DMS53 (cell line): ENCODE data around the gene ZNF134.

Source experiments
- DNase-seq: peaks from one replicate; lab custom pipeline; 2025; lab: John Stamatoyannopoulos, UW

Gene ZNF134

DNA sequence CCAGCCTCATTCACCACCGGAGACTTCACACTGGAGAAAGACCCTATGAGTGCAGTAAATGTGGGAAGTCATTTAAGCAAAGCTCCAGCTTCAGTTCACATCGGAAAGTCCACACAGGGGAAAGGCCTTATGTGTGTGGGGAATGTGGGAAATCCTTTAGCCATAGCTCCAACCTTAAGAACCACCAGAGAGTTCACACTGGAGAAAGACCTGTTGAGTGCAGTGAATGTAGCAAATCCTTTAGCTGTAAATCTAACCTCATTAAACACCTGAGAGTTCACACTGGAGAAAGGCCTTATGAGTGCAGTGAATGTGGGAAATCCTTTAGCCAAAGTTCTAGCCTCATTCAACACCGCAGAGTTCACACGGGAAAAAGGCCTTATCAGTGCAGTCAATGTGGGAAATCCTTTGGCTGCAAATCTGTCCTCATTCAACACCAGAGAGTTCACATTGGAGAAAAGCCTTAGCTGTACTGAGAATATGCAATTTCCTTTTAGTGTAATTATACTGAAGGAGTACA is 27.7 kb downstream of the ZNF134 start:
- no peak for DNase-seq

DNA sequence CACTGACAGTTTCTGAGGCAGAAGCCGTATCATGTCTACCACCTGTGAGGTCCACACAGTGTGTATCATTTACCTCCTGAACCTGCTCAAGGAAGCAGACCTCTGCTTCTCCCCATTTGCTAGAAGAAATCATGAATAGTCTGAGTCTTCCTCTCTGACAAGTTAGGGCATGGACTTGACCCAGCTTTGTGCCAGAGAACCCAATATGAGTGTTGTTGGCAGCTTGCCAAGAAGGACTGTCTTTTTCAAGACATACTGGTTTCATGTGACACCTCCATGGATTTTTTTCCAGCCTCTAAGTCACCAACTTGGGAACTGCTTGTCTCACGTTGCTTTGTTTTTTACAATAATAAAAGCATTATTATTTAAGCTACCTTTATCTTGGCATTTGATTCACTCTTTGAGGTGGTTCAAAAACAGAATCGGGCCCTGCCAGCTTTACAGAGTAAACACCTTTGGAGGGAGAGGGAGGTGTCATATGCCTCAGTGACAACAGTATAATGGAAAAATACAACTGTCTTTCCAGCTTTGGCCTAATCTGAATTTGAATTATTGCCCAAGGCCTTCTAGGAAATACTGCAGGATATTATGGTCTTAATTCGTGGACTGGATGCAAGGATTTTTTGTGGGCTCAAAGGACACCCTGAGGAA is 28.5 kb downstream of the ZNF134 start:
- DNase-seq, result peak; percentile 5

DNA sequence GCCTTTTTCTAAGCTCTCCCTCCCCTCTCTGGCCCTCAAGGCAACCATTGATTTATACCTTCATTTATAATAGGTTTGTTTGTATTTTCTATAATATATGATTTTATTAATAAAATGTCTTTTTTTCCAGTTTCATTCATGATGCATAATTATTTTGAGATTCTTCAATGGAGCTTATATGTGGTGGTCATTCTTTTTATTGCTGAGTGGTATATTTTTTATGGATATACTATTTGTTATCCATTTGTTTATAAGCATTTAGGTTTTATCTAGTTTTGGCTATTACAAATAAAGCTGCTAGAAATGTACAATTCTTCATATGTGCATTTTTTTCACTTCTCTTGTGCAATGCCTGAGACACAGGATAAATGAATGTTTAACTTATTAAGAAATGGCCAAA is 29.7 kb downstream of the ZNF134 start:
- no peak for DNase-seq

DNA sequence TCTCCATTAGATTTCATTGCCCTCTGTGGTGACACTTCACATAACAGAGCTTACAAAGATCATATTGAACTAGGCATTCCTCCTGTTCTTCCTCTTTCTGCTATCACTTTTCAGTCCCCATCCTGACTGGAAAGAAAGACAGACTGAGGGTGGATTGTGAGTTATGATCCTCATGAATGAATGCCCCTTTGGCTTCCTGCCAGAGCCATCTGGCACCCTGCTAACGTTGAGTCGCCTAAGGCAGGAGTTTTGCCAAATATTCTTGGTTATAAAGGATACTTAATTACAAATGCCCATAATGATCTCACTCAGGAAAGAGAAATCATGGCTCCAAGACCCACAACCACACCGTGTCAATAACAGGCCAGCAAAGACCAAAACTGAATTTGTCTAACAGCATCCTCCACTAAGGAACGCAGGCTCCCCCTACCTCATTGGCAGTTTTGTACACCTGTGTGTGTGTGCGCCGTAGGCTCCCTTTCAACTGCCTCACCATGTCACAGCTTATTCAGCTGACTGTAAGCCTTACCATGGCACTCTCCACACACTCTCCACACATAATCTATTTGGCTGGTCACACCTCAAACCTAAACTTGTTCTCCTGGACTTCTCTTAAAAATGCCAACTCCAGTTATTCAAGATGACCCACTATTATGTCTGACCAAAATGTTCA is 34.4 kb downstream of the ZNF134 start:
- no peak for DNase-seq

DNA sequence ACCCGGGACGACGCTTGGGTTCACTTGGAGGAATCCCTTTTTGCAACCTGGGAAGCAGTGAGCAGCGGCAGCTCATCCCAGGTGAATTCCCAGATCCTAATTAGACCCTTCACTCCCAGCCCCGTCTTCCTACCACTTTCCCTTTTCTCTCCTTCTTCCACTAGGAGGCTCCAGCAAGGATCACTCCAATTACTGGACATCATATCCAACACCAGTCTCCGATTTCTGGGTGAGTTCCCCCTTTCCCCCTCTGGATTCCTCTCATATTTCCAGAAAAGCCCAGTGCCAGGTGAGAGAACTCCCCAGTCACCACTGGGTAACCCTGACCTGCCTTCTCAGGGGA is 37.6 kb downstream of the ZNF134 start:
- DNase-seq, result no peak

- DNase-seq, result no peak
These were observed 39.6 kb downstream of the ZNF134 start for GRCh38 chr19:57653689-57654088.

- DNase-seq, result no peak
These were observed 41.4 kb downstream of the ZNF134 start for GRCh38 chr19:57655443-57655842.

DNA sequence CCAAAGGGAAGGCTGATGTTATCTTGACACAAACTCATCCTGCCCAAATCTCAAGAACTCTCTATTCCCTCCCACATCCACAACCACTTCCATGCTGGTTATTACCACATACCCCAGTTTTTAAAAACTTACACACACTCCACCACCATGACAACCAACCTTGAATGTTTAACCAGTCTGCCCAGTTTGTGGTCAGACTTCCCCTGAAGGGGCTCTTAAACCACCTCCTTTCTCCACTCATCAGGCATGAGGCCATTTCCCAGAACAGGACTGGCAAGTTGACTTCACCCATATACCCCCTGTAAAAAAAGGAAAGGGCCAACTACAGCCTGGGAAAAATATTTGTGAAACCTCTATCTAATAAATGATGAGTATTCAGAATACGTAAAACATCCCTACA is 42.3 kb downstream of the ZNF134 start:
- DNase-seq, result peak; percentile 15

- DNase-seq, result peak; percentile 82
These were observed 50.5 kb downstream of the ZNF134 start for GRCh38 chr19:57664269-57665127.

- peak; percentile 61 for DNase-seq
These were observed 51.3 kb downstream of the ZNF134 start for GRCh38 chr19:57665261-57665806.

DNA sequence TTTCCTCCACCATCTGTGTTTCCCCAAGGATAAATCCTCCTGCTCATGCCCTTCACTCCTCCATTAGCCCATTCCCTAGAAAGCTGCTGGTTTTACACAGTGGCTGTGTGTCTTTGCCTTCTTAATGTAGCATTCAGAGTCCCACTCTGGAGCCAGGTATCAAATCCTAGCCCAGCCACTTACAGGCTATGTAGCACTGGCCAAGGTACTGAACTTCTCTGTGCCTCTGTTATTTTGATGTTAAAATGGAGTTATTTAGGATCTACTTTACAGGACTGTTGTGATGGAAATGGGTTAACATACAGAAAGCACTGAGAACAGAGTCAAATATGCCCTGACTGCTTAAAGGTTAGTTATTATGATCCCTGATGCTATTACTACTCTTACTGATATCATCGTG is 53.2 kb downstream of the ZNF134 start:
- DNase-seq, result no peak

DNA sequence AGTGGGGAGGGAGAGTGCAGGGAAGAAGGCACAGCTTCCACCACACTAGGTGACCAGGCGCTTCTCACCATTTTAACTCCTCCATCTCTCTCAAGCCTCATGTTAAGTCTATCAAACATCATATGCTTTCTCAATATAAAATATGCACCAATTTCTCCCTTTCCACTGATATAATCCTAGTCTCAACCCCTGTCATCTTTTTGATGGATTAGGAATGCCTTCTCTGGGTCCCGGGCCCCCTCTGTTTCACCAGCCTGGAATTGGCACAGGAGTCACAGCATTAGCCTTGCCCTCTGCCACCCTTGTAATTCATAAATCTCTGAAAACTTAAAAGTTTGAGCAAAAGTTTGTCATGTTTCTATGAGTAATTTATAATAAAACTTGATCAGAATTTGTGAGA is 54.6 kb downstream of the ZNF134 start, which contains the start of gene ZSCAN4:
Gene ZSCAN4 (plus strand): TSS at position 301 of the 400 bp plus-strand sequence. CDS start 7,211 bp downstream, outside the sequence.
- no peak for DNase-seq

DNA sequence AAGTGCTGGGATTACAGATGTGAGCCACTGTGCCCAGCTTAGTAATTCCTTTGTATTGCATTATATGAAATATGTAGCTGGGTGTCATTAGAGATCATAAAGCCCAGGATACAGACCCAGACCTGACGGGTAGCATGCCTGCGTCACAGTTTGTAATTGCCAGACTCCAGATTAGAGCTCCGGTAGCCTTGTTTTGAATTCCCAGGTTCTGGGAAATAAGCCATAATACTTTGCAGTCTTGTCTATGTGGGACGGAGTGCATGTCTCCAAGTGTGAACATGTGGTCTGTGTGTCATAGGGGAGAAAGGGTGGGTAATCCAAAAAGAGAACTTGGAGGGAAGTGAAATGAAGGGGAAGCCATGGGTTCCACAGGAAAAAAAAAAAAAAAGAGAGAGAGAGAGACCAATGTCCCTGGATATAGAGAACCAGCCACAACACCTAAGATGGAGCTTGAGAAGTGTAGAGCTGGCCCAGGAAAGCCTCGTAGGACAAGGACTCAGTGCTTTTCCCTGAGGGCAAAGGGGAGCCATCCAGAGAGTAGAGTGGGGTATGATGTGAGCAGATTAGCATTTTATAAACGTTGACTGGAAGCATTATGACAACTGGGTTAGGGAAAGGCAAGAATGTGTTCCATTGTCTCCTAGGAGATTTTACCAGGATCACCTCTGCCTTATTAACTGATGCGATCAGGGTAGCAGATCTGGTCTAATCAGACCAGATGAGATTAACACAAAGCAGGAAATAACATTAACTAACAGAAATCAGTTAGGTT is 57.3 kb downstream of the ZNF134 start:
- DNase-seq, result no peak

DNA sequence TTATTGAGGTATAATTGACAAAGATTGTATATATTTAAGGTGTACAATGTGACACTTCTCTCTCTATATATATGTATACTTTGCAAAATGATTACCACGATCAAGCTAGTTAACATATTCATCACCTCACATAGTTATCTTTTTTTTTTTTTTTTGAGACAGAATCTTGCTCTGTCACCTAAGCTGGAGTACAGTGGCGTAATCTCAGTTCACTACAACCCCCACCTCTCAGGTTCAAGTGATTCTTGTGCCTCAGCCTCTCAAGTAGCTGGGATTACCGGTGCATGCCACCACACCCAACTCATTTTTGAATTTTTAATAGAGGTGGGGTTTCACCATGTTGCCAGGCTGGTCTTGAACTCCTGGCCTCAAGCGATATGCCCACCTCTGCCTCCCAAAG is 58.4 kb downstream of the ZNF134 start:
- no peak for DNase-seq
